WTC11 (cell line): ENCODE measurements around the gene SOX8. TPM values are rescaled to one million over a fixed set of nuclear protein-coding genes. Genes with fewer than 3 reads are reported as not detected.

Source experiments
- ATAC-seq: fragments of 200-7000 bp; cut with Tn5 transposase; 2 replicates; pipeline ENCODE4 v1.10.0; 2021; ENCODE audit warnings: mild to moderate bottlenecking, moderate library complexity
- CTCF ChIA-PET: fragments of 300-600 bp; sonication (Branson Sonifier 250); formaldehyde crosslinking; loops from one replicate; lab custom pipeline; 2021; ENCODE audit warnings: antibody characterized with exemption; lab: Charles Lee
- POLR2A ChIA-PET: fragments of 350-600 bp; sonication (Branson Sonifier 250); formaldehyde crosslinking; loops from one replicate; lab custom pipeline; 2021; ENCODE audit warnings: antibody characterized with exemption; lab: Charles Lee
- DNase-seq: peaks from one replicate; pipeline ENCODE4 v3.0.0; 2021; ENCODE audit warnings: low spot score
- H3K27ac Mint-ChIP-seq: 2 replicates; pipeline ENCODE4 v1.8.0; 2021; ENCODE audit warnings: mixed read lengths
- H3K27me3 Mint-ChIP-seq: 2 replicates; pipeline ENCODE4 v1.8.0; 2021; ENCODE audit warnings: low read depth, mild to moderate bottlenecking, moderate library complexity, mixed read lengths
- H3K36me3 Mint-ChIP-seq: 2 replicates; pipeline ENCODE4 v1.8.0; 2021; ENCODE audit warnings: mixed read lengths
- H3K4me1 Mint-ChIP-seq: 2 replicates; pipeline ENCODE4 v1.8.0; 2022; ENCODE audit warnings: mixed read lengths
- H3K4me3 Mint-ChIP-seq: 2 replicates; pipeline ENCODE4 v1.8.0; 2021; ENCODE audit warnings: mild to moderate bottlenecking, moderate library complexity, mixed read lengths
- H3K9me3 Mint-ChIP-seq: 2 replicates; pipeline ENCODE4 v1.8.0; 2021; ENCODE audit warnings: mixed read lengths
- AR ChIP-seq: fragments of 250-450 bp; sonication (Bioruptor Pico); IDR thresholded peaks from 2 replicates; pipeline ENCODE4 v1.9.0; 2021; ENCODE audit warnings: mild to moderate bottlenecking
- E2F5 ChIP-seq: sonication (generic); formaldehyde crosslinking; IDR thresholded peaks from 2 replicates; pipeline ENCODE4 v1.8.1; 2022; ENCODE audit warnings: mild to moderate bottlenecking, moderate library complexity, missing genetic modification reagents
- FOXJ3 ChIP-seq: sonication (generic); formaldehyde crosslinking; IDR thresholded peaks from 2 replicates; pipeline ENCODE4 v1.9.0; 2021; ENCODE audit warnings: missing genetic modification reagents, mild to moderate bottlenecking, borderline replicate concordance
- MAX ChIP-seq: sonication (generic); formaldehyde crosslinking; IDR thresholded peaks from 2 replicates; pipeline ENCODE4 v1.8.0; 2022; ENCODE audit warnings: mild to moderate bottlenecking, missing genetic modification reagents
- MXD4 ChIP-seq: fragments of 250-450 bp; sonication (Bioruptor Pico); IDR thresholded peaks from 2 replicates; pipeline ENCODE4 v1.8.0; 2021; ENCODE audit warnings: mild to moderate bottlenecking, moderate library complexity, borderline replicate concordance
- MYBL2 ChIP-seq: sonication (generic); formaldehyde crosslinking; IDR thresholded peaks from 2 replicates; pipeline ENCODE4 v1.8.1; 2023; ENCODE audit warnings: mild to moderate bottlenecking, moderate library complexity, missing genetic modification reagents
- NFE2L1 ChIP-seq: sonication (generic); formaldehyde crosslinking; IDR thresholded peaks from 2 replicates; pipeline ENCODE4 v1.8.1; 2023; ENCODE audit warnings: missing genetic modification reagents
- TCF7 ChIP-seq: sonication (generic); formaldehyde crosslinking; IDR thresholded peaks from 2 replicates; pipeline ENCODE4 v1.8.0; 2022; ENCODE audit warnings: mild to moderate bottlenecking, low read depth, missing genetic modification reagents, moderate library complexity
- TP53 ChIP-seq: sonication (generic); formaldehyde crosslinking; IDR thresholded peaks from 2 replicates; pipeline ENCODE4 v1.8.1; 2023; ENCODE audit warnings: mild to moderate bottlenecking, missing genetic modification reagents
- USF1 ChIP-seq: sonication (generic); formaldehyde crosslinking; IDR thresholded peaks from 2 replicates; pipeline ENCODE4 v1.8.0; 2022; ENCODE audit warnings: mild to moderate bottlenecking, missing genetic modification reagents
- ZBTB43 ChIP-seq: sonication (generic); formaldehyde crosslinking; IDR thresholded peaks from 2 replicates; pipeline ENCODE4 v1.8.1; 2023; ENCODE audit warnings: mild to moderate bottlenecking, missing genetic modification reagents
- ZNF671 ChIP-seq: fragments of 250-450 bp; sonication (Bioruptor Pico); IDR thresholded peaks from 2 replicates; pipeline ENCODE4 v1.8.0; 2021; ENCODE audit warnings: mild to moderate bottlenecking
- total RNA-seq: library from RNA; stranded (reverse); gene quantifications from 3 replicates; pipeline ENCODE4 v1.2.3, GENCODE V29; 2021

The SOX8 gene
- total RNA-seq, 1 experiment from 2014 or later = 12.3 TPM

- TF ChIP-seq TCF7 (CRISPR knock-in tag) = no peak
- no peak for TF ChIP-seq USF1 (CRISPR knock-in tag)
- TF ChIP-seq MAX (CRISPR knock-in tag) = no peak
- no peak for TF ChIP-seq MYBL2 (CRISPR knock-in tag)
- no peak for TF ChIP-seq NFE2L1 (CRISPR knock-in tag)
- Mint-ChIP-seq H3K36me3 (peaks cover 5% of the 10 kb centered on the region), H3K9me3 (no peaks in the 10 kb centered on the region; the same call in 1 of the 2 replicates), H3K4me3 (no peak overlapping the region), H3K27me3 (peaks cover 16% of the 10 kb centered on the region), H3K27ac (peak overlapping the region; percentile 15; the same call in 1 of the 2 replicates), H3K4me1 (peaks cover 12% of the 10 kb centered on the region)
- ATAC-seq (no peak), DNase-seq (no peak)
- POLR2A ChIA-PET = interaction anchor here (0.5 kb wide), 1 partner anchor 301 kb away, joined by 3 read pairs; no protein-coding TSS in a partner anchor
- CTCF ChIA-PET = interaction anchor here (1.4 kb wide), 1 partner anchor 89 kb away, joined by 4 read pairs; no protein-coding TSS in a partner anchor
Measured at GRCh38 chr16:967546-968295, 13.8 kb upstream of the SOX8 start.

GRCh38 chr16:968620-969019, 12.9 kb upstream of the SOX8 start:
- CTCF ChIA-PET = interaction anchor here (1.4 to 4.5 kb wide), 2 partner anchors 12 to 89 kb away, joined by 4 to 18 read pairs; partner anchors contain the start of gene SOX8
- Mint-ChIP-seq H3K27ac (peak overlapping the region; percentile 50), H3K4me1 (peaks cover 12% of the 10 kb centered on the region)

GRCh38 chr16:969508-970385, 11.8 kb upstream of the SOX8 start:
- Mint-ChIP-seq H3K27me3 (peaks cover 16% of the 10 kb centered on the region), H3K9me3 (no peaks in the 10 kb centered on the region; the same call in 1 of the 2 replicates), H3K4me3 (peak overlapping the region; percentile 68), H3K27ac (no peak overlapping the region), H3K4me1 (peaks cover 12% of the 10 kb centered on the region), H3K36me3 (peaks cover 5% of the 10 kb centered on the region)
- no peak for TF ChIP-seq TP53 (CRISPR knock-in tag)
- 0 out of 2 replicates have a peak, but pooled peaks have one; percentile 24 for TF ChIP-seq ZBTB43 (CRISPR knock-in tag)
- TF ChIP-seq AR (CRISPR knock-in tag) = no peak
- peak; percentile 5 for ATAC-seq
- peak; percentile 39 for DNase-seq
- POLR2A ChIA-PET = interaction anchor here (1.8 kb wide), 1 partner anchor 12 kb away, joined by 7 read pairs; the partner anchor contains the start of gene SOX8
- CTCF ChIA-PET = interaction anchor here (0.6 to 4.5 kb wide), 3 partner anchors 11 to 617 kb away, joined by 3 to 18 read pairs (median 4); partner anchors contain the start of gene SOX8

More at GRCh38 chr16:968620-969019, 12.9 kb upstream of the SOX8 start:
- POLR2A ChIA-PET = interaction anchor here (1.8 kb wide), 1 partner anchor 13 kb away, joined by 7 read pairs; the partner anchor contains the start of gene SOX8
- no peak for ATAC-seq
- TF ChIP-seq MXD4 = no peak
- TF ChIP-seq FOXJ3 (CRISPR knock-in tag) = no peak
- no peak for TF ChIP-seq ZNF671 (CRISPR knock-in tag)
- no peak for TF ChIP-seq E2F5 (CRISPR knock-in tag)
- TF ChIP-seq ZBTB43 (CRISPR knock-in tag) = no peak
- Mint-ChIP-seq H3K36me3 (peaks cover 5% of the 10 kb centered on the region), H3K9me3 (no peaks in the 10 kb centered on the region; the same call in 1 of the 2 replicates), H3K27me3 (peaks cover 16% of the 10 kb centered on the region), H3K4me3 (peak overlapping the region; percentile 55)
- no peak for DNase-seq
